DOHH2 (cell line): ENCODE results near the gene SPRING1.
"Not testable (repeated sequence)": the region's sequence is repeated elsewhere in the genome, so short reads cannot be mapped to it uniquely, and the experiment has no call there.

Experiments
- CTCF ChIP-seq: fragments of 200-600 bp; sonication (generic); IDR thresholded peaks from one replicate; pipeline ENCODE4 v1.5.1; 2014; ENCODE audit warnings: antibody characterized with exemption, mild to moderate bottlenecking, low read depth, low read length; ENCODE audit not compliant: poor library complexity, severe bottlenecking
- EZH2phosphoT487 ChIP-seq: fragments of 200-600 bp; sonication (generic); IDR thresholded peaks from 2 replicates; pipeline ENCODE4 v1.6.1; 2017; ENCODE audit warnings: borderline replicate concordance, mild to moderate bottlenecking, antibody characterized with exemption, low read length, moderate library complexity, mixed read lengths

- TF ChIP-seq CTCF, EZH2phosphoT487: not testable (repeated sequence)
Observed at GRCh38 chr12:116742787-116743186, 4.9 kb upstream of the SPRING1 start.
